Left ventricle myocardium superior (tissue), 1 donor: ENCODE results near the gene PNMA8C. TPM values are rescaled to one million over a fixed set of nuclear protein-coding genes. Genes with fewer than 3 reads are reported as not detected.

ENCODE experiments used
- ATAC-seq: fragments of 200-7000 bp; cut with Tn5 transposase; one replicate; pipeline ENCODE4 v1.9.1; 2020; ENCODE audit warnings: mild to moderate bottlenecking, moderate library complexity
- DNase-seq: peaks from one replicate; pipeline ENCODE4 v3.0.0-alpha.2; 2020
- intact Hi-C: fragments of 100-400 bp; cut with micrococcal nuclease; formaldehyde crosslinking; loops from one replicate; pipeline ENCODE4 v1.11.0; 2022
- total RNA-seq: library from RNA; stranded (reverse); fragmentation: NEBNext Ultra II Directional; extraction: Animal tissue kit (Norgen Biotek cat#: 25700); gene quantifications from one replicate; pipeline ENCODE4 v1.2.1, GENCODE V29; 2021
- donor health status: DM: no; HTN: yes; CAD: no; lungs with severe emphysema.

PNMA8C gene
- total RNA-seq, 1 donor from 2014 or later, result 0.07 TPM

- ATAC-seq, result no peak
Measured at GRCh38 chr19:46393456-46394401, 35.0 kb downstream of the PNMA8C start.

DNA sequence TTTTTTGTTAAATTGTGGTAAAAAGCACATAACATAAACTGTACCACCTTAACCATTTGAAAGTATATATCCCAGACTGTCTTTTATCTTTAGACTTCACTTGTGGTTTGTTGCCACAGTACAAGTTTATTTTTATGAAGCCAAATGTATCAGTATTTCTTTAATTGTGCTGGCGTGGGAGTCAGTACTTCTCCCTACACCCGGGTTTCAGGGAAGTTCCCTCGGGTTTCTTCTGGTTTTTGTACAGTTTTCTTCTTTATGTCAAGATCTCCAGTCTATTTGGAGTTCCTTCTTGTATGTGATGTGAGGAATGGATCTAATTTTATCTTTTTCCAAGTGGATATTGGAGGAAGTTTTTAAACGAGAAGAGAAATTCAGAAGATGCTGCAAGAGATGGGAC, 35.9 kb downstream of the PNMA8C start:
- DNase-seq (no peak), ATAC-seq (no peak)
- intact Hi-C loops, result no loop called here

More at GRCh38 chr19:46393456-46394401, 35.0 kb downstream of the PNMA8C start:
- intact Hi-C loops, result no loop called here
- no peak for DNase-seq

GRCh38 chr19:46392252-46392801, 36.4 kb downstream of the PNMA8C start:
- DNase-seq, result no peak
- intact Hi-C loops, result no loop called here

GRCh38 chr19:46391296-46392251, 37.2 kb downstream of the PNMA8C start:
- intact Hi-C loops, result no loop called here
- DNase-seq, result no peak
- ATAC-seq, result no peak

More at GRCh38 chr19:46392252-46392801, 36.4 kb downstream of the PNMA8C start:
- no peak for ATAC-seq

DNA sequence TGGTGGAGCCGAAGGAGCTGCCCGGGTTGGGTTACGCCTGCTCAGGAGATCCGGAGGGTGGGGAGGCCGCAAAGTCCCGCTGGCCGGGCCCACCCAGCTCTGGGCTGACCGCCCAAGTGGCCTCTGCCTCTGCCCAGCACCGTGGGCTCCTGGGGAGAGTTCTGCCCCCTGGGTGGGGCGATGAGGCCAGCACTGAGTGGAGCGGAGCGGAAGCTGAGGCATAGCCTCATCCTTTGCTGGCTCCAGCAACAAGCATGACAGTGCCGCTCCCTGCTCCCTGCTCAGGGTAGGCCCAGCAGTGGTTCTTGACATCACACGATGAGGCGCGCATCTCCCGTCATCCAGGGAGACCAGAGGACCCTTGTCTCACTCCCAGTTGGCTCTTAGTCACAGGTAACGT, 37.9 kb downstream of the PNMA8C start:
- intact Hi-C loops, result no loop called here
- ATAC-seq (no peak), DNase-seq (no peak)

- intact Hi-C loops, result no loop called here
- no peak for DNase-seq
Measured at GRCh38 chr19:46390121-46390858, 38.4 kb downstream of the PNMA8C start.

DNA sequence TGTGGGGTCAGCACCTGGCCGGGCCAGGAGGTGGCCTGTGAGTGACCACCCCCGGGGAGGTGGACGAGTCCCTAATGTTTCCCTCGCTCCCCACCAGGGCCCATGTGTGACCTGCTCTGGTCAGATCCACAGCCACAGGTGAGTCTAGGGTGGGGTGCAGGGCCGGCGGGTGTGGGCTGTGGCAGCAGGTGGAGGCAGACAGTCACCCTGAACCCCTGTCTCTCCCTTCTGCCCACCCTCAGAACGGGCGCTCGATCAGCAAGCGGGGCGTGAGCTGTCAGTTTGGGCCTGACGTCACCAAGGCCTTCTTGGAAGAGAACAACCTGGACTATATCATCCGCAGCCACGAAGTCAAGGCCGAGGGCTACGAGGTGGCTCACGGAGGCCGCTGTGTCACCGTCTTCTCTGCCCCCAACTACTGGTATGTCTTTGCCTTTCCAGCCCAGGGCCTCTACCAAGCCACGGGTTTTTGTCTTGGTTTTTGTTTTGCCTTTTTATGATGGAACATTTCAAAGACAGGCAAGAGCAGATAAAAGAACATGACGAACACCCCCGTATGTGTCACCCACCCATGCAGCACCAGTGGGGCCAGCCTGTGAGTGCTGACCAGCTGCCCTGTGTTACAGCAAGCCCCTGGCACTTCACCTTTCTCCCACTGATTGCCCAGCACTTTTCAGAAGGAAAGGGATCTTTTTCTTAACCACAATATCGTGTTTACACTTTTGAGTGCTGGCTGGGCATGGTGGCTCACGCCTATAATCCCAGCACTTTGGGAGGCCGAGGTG, 40.2 kb downstream of the PNMA8C start:
- ATAC-seq, result no peak
- no peak for DNase-seq
- intact Hi-C loops, result no loop called here

More at GRCh38 chr19:46390121-46390858, 38.4 kb downstream of the PNMA8C start:
- no peak for ATAC-seq

DNA sequence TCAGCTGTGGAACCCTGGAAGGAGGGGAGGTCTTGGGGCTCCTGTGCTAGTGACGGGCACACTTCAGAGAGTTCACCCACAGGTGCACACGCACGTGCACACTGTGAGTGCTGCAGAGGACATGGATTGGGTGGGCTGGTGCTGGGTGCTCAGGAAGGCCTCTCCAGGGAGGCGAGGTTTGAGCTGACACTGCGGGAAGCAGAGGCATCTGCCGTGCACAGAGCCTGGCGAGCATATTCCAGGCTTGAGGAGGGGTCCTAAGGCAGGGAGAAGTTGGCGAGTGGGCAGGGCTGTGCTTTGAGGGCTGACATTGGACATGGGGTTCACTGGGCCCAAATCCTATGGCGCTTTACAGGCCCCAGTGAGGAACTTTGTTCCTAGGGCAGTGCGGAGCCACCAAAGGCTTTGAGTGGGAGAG, 41.0 kb downstream of the PNMA8C start:
- DNase-seq (no peak), ATAC-seq (no peak)
- intact Hi-C loops, result no loop called here

DNA sequence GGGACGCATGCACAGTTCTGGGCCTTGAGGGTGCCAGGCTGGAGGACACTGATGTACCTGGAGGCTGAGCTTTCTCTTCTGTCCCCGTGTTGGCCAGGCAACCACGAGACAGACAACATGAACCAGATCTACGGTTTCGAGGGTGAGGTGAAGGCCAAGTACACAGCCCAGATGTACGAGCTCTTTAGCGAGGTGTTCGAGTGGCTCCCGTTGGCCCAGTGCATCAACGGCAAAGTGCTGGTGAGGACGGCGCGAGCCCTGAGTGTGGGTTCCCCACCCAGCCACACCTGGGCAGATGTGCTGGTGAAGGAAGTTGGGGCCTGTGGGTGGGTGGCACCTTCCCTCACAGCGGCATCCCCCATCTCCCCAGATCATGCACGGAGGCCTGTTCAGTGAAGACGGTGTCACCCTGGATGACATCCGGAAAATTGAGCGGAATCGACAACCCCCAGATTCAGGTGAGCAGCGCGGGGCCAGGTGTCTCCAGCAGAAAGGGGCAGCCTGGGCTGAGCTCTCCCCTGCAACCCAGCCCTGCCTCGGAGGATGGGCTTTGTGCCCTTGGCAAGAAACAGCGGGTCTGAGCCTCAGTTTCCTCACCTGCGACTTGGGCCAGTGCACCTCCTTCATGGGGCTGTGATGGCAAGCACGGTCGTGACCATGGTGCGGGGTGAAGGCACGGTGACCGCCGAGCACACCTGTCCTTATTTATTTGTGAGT, 41.6 kb downstream of the PNMA8C start:
- no peak for DNase-seq

GRCh38 chr19:46386151-46386550, 42.6 kb downstream of the PNMA8C start:
- intact Hi-C loops, result no loop called here
- ATAC-seq, result no peak
- DNase-seq, result no peak

More for the DNA sequence above, 41.6 kb downstream of the PNMA8C start:
- ATAC-seq, result no peak
- intact Hi-C loops, result no loop called here

GRCh38 chr19:46385636-46386035, 43.1 kb downstream of the PNMA8C start:
- no peak for ATAC-seq
- intact Hi-C loops, result no loop called here
- DNase-seq, result no peak

DNA sequence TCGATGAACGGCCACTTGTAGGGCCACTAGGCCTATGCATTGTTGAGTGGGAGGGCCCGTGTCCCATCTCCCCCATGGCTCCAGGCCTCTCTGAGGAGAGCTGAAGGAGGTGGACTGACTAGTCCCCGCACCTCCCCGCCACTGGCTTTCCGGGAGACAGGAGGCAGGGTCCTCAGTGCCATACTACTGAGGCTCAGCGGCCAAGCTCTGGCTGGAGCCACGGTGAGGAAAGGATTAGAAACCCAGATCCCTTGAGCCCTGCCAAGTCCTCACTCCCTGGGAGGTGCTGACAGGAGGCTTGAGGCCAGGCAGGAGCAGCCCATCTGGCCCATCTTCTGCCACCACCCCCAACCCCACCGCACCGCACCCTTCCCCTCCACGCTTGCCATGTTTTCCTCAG, 44.3 kb downstream of the PNMA8C start:
- ATAC-seq (peak; percentile 79), DNase-seq (peak; percentile 70)
- intact Hi-C loops, result no loop called here

DNA sequence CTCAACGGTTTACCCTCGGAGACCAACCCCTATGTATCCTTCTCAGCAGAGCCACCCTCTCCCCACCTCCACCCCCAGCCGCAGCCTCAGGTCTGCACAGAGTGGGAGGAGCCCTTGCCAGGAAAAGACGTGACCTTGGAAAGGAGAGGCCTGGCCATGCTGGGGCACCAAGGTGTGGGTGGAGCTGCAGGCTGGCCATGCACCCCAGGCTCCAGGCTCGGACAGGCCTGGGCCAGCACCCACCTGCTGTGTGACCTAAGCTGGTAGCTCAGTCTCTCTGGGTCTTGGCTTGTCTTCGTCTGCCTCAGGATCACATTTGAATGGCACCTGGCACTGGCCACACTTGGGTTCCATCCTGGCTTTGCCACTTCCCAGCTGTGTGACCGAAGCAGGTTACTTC, 44.9 kb downstream of the PNMA8C start:
- DNase-seq, result no peak

DNA sequence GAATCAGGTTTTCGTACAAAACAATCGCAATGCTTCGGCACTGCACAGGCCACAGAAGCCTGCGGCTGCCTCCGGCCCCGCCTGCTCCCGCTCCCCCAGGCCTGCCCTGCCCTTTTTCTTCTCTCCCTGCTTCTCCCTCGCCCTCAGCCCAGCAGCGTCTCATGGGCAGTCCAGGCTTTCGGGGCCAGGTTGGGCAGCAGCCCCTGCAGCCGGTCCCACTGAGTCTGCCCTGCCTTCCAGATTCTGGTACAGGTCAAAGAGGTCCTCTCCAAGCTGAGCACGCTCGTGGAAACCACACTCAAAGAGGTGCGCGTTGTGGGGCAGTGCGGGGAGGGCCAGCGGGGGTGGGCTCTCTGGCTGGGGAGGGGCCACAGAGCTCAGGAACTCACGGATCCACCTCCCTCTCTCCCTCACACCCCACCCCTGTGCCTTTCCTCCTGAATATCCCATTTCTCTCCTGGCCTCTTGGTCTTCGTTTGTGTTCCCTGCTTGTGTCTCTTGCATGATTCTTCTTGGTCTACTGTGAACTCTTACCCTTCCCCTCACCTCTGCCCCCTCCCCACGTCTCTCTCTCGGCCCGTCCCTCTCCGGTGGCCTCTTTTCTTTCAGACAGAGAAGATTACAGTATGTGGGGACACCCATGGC, 45.4 kb downstream of the PNMA8C start:
- intact Hi-C loops, result no loop called here
- ATAC-seq, result no peak
- DNase-seq, result no peak

More for the DNA sequence above, 44.9 kb downstream of the PNMA8C start:
- intact Hi-C loops, result no loop called here
- peak; percentile 57 for ATAC-seq

GRCh38 chr19:46381756-46382345, 46.9 kb downstream of the PNMA8C start:
- intact Hi-C loops, result no loop called here
- ATAC-seq (no peak), DNase-seq (no peak)

GRCh38 chr19:46381346-46381745, 47.4 kb downstream of the PNMA8C start:
- intact Hi-C loops, result no loop called here
- no peak for DNase-seq
- no peak for ATAC-seq

DNA sequence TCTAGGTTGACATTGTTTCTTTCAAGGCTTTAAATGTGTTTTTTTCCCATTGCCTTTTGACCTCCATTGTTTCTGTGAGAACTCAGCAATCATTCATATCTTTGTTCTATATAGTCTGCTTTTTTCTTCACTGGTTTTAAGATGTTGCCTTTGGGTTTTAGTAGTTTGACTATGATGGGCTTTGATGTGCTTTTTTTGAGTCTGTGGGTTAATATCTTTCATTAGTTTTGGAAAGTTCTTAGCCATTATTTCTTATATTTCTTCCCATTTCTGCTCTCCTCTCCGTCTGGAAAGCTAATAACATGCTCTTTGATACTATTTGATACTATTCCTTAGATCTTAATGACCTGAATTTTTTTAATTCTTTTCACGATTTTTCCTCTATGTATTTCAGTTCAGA, 48.0 kb downstream of the PNMA8C start:
- DNase-seq (no peak), ATAC-seq (no peak)
- intact Hi-C loops, result no loop called here
